ENCODE results near the gene BSCL2. TPM values are rescaled to one million over a fixed set of nuclear protein-coding genes. Genes with fewer than 3 reads are reported as not detected.
"Not testable (repeated sequence)": the region's sequence is repeated elsewhere in the genome, so short reads cannot be mapped to it uniquely, and the experiment has no call there.

BSCL2 gene
- total RNA-seq, 1 donor from 2014 or later = 34.6 TPM

GRCh38 chr11:62712861-62713260 lies 5.6 kb upstream of the BSCL2 start:
- DNase-seq (ENCODE audit: low spot score) = no peak
- Mint-ChIP-seq H3K27me3 (ENCODE audit: insufficient read depth) (no peaks in the 10 kb centered on the region), H3K4me3 (peak overlapping the region; percentile 75), H3K27ac (peak overlapping the region; percentile 95), H3K36me3 (ENCODE audit: low read depth) (peaks cover 64% of the 10 kb centered on the region), H3K9me3 (no peaks in the 10 kb centered on the region), H3K4me1 (ENCODE audit: low read depth) (peaks cover 88% of the 10 kb centered on the region)
- intact Hi-C loops (cut with micrococcal nuclease) = loop anchor here (1.0 kb wide), 1 partner anchor 11 kb away; no protein-coding TSS in a partner anchor

GRCh38 chr11:62712276-62712812 lies 5.1 kb upstream of the BSCL2 start:
- Mint-ChIP-seq H3K27ac (peak overlapping the region; percentile 95), H3K4me1 (ENCODE audit: low read depth) (peaks cover 86% of the 10 kb centered on the region), H3K9me3 (no peaks in the 10 kb centered on the region), H3K27me3 (ENCODE audit: insufficient read depth) (no peaks in the 10 kb centered on the region), H3K4me3 (peak overlapping the region; percentile 75), H3K36me3 (ENCODE audit: low read depth) (peaks cover 61% of the 10 kb centered on the region)
- no peak for DNase-seq (ENCODE audit: low spot score)
- intact Hi-C loops (cut with micrococcal nuclease) = no loop called here

GRCh38 chr11:62710001-62710345 lies 2.7 kb upstream of the BSCL2 start:
- Mint-ChIP-seq H3K36me3 (ENCODE audit: low read depth) (peaks cover 39% of the 10 kb centered on the region), H3K4me1 (ENCODE audit: low read depth) (peaks cover 79% of the 10 kb centered on the region), H3K9me3 (no peaks in the 10 kb centered on the region), H3K4me3 (peak overlapping the region; percentile 90), H3K27me3 (ENCODE audit: insufficient read depth) (no peaks in the 10 kb centered on the region), H3K27ac (peak overlapping the region; percentile 93)
- intact Hi-C loops (cut with micrococcal nuclease) = no loop called here
- peak; percentile 21 for DNase-seq (ENCODE audit: low spot score)

- H3K4me3 Mint-ChIP-seq = peak overlapping the region; percentile 90
- intact Hi-C loops (cut with micrococcal nuclease) = loop anchor here (1.0 to 5.0 kb wide), 14 partner anchors 18 to 587 kb away; partner anchors contain the start of genes C11orf98, CSKMT, GANAB and HNRNPUL2
Measured at GRCh38 chr11:62709247-62710000, 2.2 kb upstream of the BSCL2 start.

GRCh38 chr11:62708793-62709192 lies 1.6 kb upstream of the BSCL2 start:
- intact Hi-C loops (cut with micrococcal nuclease) = loop anchor here (1.0 to 5.0 kb wide), 14 partner anchors 19 to 586 kb away; partner anchors contain the start of genes C11orf98, CSKMT, GANAB and HNRNPUL2
- Mint-ChIP-seq H3K4me3 (peak overlapping the region; percentile 90), H3K27me3 (ENCODE audit: insufficient read depth) (no peaks in the 10 kb centered on the region), H3K27ac (peak overlapping the region; percentile 93), H3K9me3 (no peaks in the 10 kb centered on the region), H3K4me1 (ENCODE audit: low read depth) (peaks cover 68% of the 10 kb centered on the region), H3K36me3 (ENCODE audit: low read depth) (peaks cover 30% of the 10 kb centered on the region)
- DNase-seq (ENCODE audit: low spot score) = peak; percentile 35

More at GRCh38 chr11:62709247-62710000, 2.2 kb upstream of the BSCL2 start:
- H3K27ac Mint-ChIP-seq = peak overlapping the region; percentile 93
- peaks cover 35% of the 10 kb centered on the region for H3K36me3 Mint-ChIP-seq (ENCODE audit: low read depth)
- DNase-seq (ENCODE audit: low spot score) = peak; percentile 94
- H3K4me1 Mint-ChIP-seq (ENCODE audit: low read depth) = peaks cover 74% of the 10 kb centered on the region
- H3K27me3 Mint-ChIP-seq (ENCODE audit: insufficient read depth) = no peaks in the 10 kb centered on the region
- no peaks in the 10 kb centered on the region for H3K9me3 Mint-ChIP-seq

GRCh38 chr11:62708392-62708791 lies 1.2 kb upstream of the BSCL2 start:
- H3K36me3 Mint-ChIP-seq (ENCODE audit: low read depth) = peaks cover 26% of the 10 kb centered on the region
- no peak for DNase-seq (ENCODE audit: low spot score)
- peak overlapping the region; percentile 93 for H3K27ac Mint-ChIP-seq
- H3K4me3 Mint-ChIP-seq = peak overlapping the region; percentile 90
- peaks cover 64% of the 10 kb centered on the region for H3K4me1 Mint-ChIP-seq (ENCODE audit: low read depth)
- no peaks in the 10 kb centered on the region for H3K9me3 Mint-ChIP-seq
- H3K27me3 Mint-ChIP-seq (ENCODE audit: insufficient read depth) = no peaks in the 10 kb centered on the region
- intact Hi-C loops (cut with micrococcal nuclease) = loop anchor here (2.0 to 5.0 kb wide), 2 partner anchors 44 to 586 kb away; partner anchors contain the start of genes C11orf98, CSKMT and INCENP

GRCh38 chr11:62706850-62707247 lies 375 bp downstream of the BSCL2 start:
- peak overlapping the region; percentile 45 for H3K27ac Mint-ChIP-seq
- H3K9me3 Mint-ChIP-seq = no peaks in the 10 kb centered on the region
- peak overlapping the region; percentile 62 for H3K4me3 Mint-ChIP-seq
- DNase-seq (ENCODE audit: low spot score) = no peak
- intact Hi-C loops (cut with micrococcal nuclease) = loop anchor here (1.0 to 5.0 kb wide), 4 partner anchors 35 to 585 kb away; partner anchors contain the start of genes INCENP and LBHD1
- H3K27me3 Mint-ChIP-seq (ENCODE audit: insufficient read depth) = no peaks in the 10 kb centered on the region
- peaks cover 21% of the 10 kb centered on the region for H3K36me3 Mint-ChIP-seq (ENCODE audit: low read depth)
- peaks cover 49% of the 10 kb centered on the region for H3K4me1 Mint-ChIP-seq (ENCODE audit: low read depth)

GRCh38 chr11:62705880-62706849 lies 1.1 kb downstream of the BSCL2 start:
- DNase-seq (ENCODE audit: low spot score) = peak; percentile 89
- Mint-ChIP-seq H3K36me3 (ENCODE audit: low read depth) (peaks cover 26% of the 10 kb centered on the region), H3K9me3 (no peaks in the 10 kb centered on the region), H3K27me3 (ENCODE audit: insufficient read depth) (no peaks in the 10 kb centered on the region), H3K4me3 (peak overlapping the region; percentile 89), H3K27ac (peak overlapping the region; percentile 79), H3K4me1 (ENCODE audit: low read depth) (peaks cover 49% of the 10 kb centered on the region)
- intact Hi-C loops (cut with micrococcal nuclease) = loop anchor here (1.0 to 5.0 kb wide), 4 partner anchors 34 to 584 kb away; partner anchors contain the start of genes INCENP and LBHD1

GRCh38 chr11:62705413-62705812 lies 1.8 kb downstream of the BSCL2 start:
- Mint-ChIP-seq H3K36me3 (ENCODE audit: low read depth) (peaks cover 23% of the 10 kb centered on the region), H3K27me3 (ENCODE audit: insufficient read depth) (no peaks in the 10 kb centered on the region), H3K4me1 (ENCODE audit: low read depth) (peaks cover 44% of the 10 kb centered on the region), H3K4me3 (peak overlapping the region; percentile 89), H3K9me3 (no peaks in the 10 kb centered on the region), H3K27ac (peak overlapping the region; percentile 79)
- DNase-seq (ENCODE audit: low spot score) = no peak
- intact Hi-C loops (cut with micrococcal nuclease) = loop anchor here (5.0 kb wide), 1 partner anchor 583 kb away; the partner anchor contains the start of gene INCENP

- not testable (repeated sequence) for H3K4me3 Mint-ChIP-seq
Measured at GRCh38 chr11:62703921-62704320, 3.3 kb downstream of the BSCL2 start.

GRCh38 chr11:62702246-62702645 lies 5.0 kb downstream of the BSCL2 start:
- Mint-ChIP-seq H3K4me3 (no peak overlapping the region), H3K9me3 (no peaks in the 10 kb centered on the region), H3K27me3 (ENCODE audit: insufficient read depth) (no peaks in the 10 kb centered on the region), H3K27ac (no peak overlapping the region), H3K4me1 (ENCODE audit: low read depth) (peaks cover 16% of the 10 kb centered on the region), H3K36me3 (ENCODE audit: low read depth) (peaks cover 14% of the 10 kb centered on the region)
- intact Hi-C loops (cut with micrococcal nuclease) = no loop called here
- no peak for DNase-seq (ENCODE audit: low spot score)

More at GRCh38 chr11:62703921-62704320, 3.3 kb downstream of the BSCL2 start:
- DNase-seq (ENCODE audit: low spot score); H3K9me3 Mint-ChIP-seq; H3K27ac Mint-ChIP-seq; H3K27me3 Mint-ChIP-seq (ENCODE audit: insufficient read depth); intact Hi-C loops (cut with micrococcal nuclease): not testable (repeated sequence)
- Mint-ChIP-seq H3K4me1 (ENCODE audit: low read depth) (peaks cover 29% of the 10 kb centered on the region), H3K36me3 (ENCODE audit: low read depth) (peaks cover 14% of the 10 kb centered on the region)
